Measurements from ENCODE around the gene LRRC45.

The LRRC45 gene

GRCh38 chr17:82047379-82047778, 24.3 kb downstream of the LRRC45 start:
- ATAC-seq, result no peak
- TF ChIP-seq TCF4 (CRISPR knock-in tag; IDR thresholded peaks at IDR 0.05; ENCODE audit: borderline replicate concordance) (no peak), CSDC2 (CRISPR knock-in tag; IDR thresholded peaks at IDR 0.05) (no peak)

GRCh38 chr17:82047914-82048570, 24.9 kb downstream of the LRRC45 start:
- no peak for TF ChIP-seq CSDC2 (CRISPR knock-in tag; IDR thresholded peaks at IDR 0.05)
- TF ChIP-seq RARB (CRISPR knock-in tag; IDR thresholded peaks at IDR 0.05), result no peak
- TF ChIP-seq GLIS3 (CRISPR knock-in tag; IDR thresholded peaks at IDR 0.05), result no peak
- no peak for TF ChIP-seq OSR1 (CRISPR knock-in tag; IDR thresholded peaks at IDR 0.05)
- TF ChIP-seq CSRNP3 (CRISPR knock-in tag; IDR thresholded peaks at IDR 0.05), result no peak
- TF ChIP-seq ARNTL (CRISPR knock-in tag; IDR thresholded peaks at IDR 0.05; ENCODE audit: borderline replicate concordance, low read depth), result no peak
- TF ChIP-seq PPARA (CRISPR knock-in tag; IDR thresholded peaks at IDR 0.05; ENCODE audit: borderline replicate concordance), result no peak
- TF ChIP-seq SNAI2 (CRISPR knock-in tag; IDR thresholded peaks at IDR 0.05), result no peak
- no peak for TF ChIP-seq ESRRG (CRISPR knock-in tag; IDR thresholded peaks at IDR 0.05)
- no peak for TF ChIP-seq BACH2 (CRISPR knock-in tag; IDR thresholded peaks at IDR 0.05; ENCODE audit: borderline replicate concordance)
- no peak for TF ChIP-seq ZNF8 (CRISPR knock-in tag; IDR thresholded peaks at IDR 0.05)
- TF ChIP-seq CREB5 (CRISPR knock-in tag; IDR thresholded peaks at IDR 0.05; ENCODE audit: low read depth), result no peak
- no peak for TF ChIP-seq ZNF565 (CRISPR knock-in tag; conservative IDR thresholded peaks at IDR 0.05; ENCODE audit: low read depth)
- TF ChIP-seq TOX (CRISPR knock-in tag; IDR thresholded peaks at IDR 0.05; ENCODE audit: borderline replicate concordance), result no peak
- no peak for TF ChIP-seq ZNF70 (CRISPR knock-in tag; IDR thresholded peaks at IDR 0.05)
- no peak for ATAC-seq

- no peak for TF ChIP-seq ESRRG (CRISPR knock-in tag; IDR thresholded peaks at IDR 0.05)
- TF ChIP-seq OSR1 (CRISPR knock-in tag; IDR thresholded peaks at IDR 0.05), result no peak
- TF ChIP-seq BACH2 (CRISPR knock-in tag; IDR thresholded peaks at IDR 0.05; ENCODE audit: borderline replicate concordance), result no peak
- TF ChIP-seq PPARA (CRISPR knock-in tag; IDR thresholded peaks at IDR 0.05; ENCODE audit: borderline replicate concordance), result no peak
- no peak for TF ChIP-seq TOX (CRISPR knock-in tag; IDR thresholded peaks at IDR 0.05; ENCODE audit: borderline replicate concordance)
- TF ChIP-seq ARNTL (CRISPR knock-in tag; IDR thresholded peaks at IDR 0.05; ENCODE audit: borderline replicate concordance, low read depth), result no peak
- no peak for TF ChIP-seq ZC3H10 (CRISPR knock-in tag; IDR thresholded peaks at IDR 0.05)
- no peak for TF ChIP-seq ZNF70 (CRISPR knock-in tag; IDR thresholded peaks at IDR 0.05)
- TF ChIP-seq CSRNP3 (CRISPR knock-in tag; IDR thresholded peaks at IDR 0.05), result no peak
- TF ChIP-seq PATZ1 (CRISPR knock-in tag; IDR thresholded peaks at IDR 0.05; ENCODE audit: borderline replicate concordance), result no peak
- TF ChIP-seq SNAI2 (CRISPR knock-in tag; IDR thresholded peaks at IDR 0.05), result no peak
Measured at GRCh38 chr17:82048571-82048971, 25.5 kb downstream of the LRRC45 start.

GRCh38 chr17:82049106-82049505, 26.0 kb downstream of the LRRC45 start:
- ATAC-seq, result no peak
- TF ChIP-seq PATZ1 (CRISPR knock-in tag; IDR thresholded peaks at IDR 0.05; ENCODE audit: borderline replicate concordance) (no peak), RARB (CRISPR knock-in tag; IDR thresholded peaks at IDR 0.05) (no peak), CSRNP3 (CRISPR knock-in tag; IDR thresholded peaks at IDR 0.05) (no peak), ARNTL (CRISPR knock-in tag; IDR thresholded peaks at IDR 0.05; ENCODE audit: borderline replicate concordance, low read depth) (no peak), POU6F1 (CRISPR knock-in tag; IDR thresholded peaks at IDR 0.05; ENCODE audit: borderline replicate concordance, low read depth) (no peak), SNAI2 (CRISPR knock-in tag; IDR thresholded peaks at IDR 0.05) (no peak)

More at GRCh38 chr17:82048571-82048971, 25.5 kb downstream of the LRRC45 start:
- ATAC-seq, result no peak
